ENCODE results near the gene TNIK.

DNA sequence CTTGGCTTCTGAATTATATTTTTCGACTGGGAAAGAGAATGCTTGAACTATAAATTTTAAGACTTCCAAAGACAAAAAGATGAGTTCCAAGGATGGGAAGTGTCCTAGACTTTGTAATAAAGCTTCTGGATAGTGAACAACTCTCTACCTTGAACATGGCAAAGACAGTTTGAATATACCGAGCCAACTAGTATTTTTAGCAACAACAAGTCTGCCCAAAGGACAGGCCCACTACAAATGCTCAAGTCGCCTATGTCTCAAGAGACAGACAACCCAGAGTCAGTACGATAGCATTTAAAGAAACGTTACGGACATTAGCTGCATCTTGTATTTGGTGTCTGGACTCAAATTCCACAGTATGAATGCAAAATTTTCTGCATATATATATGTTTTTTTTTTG, 258.4 kb downstream of the TNIK start:
- TF ChIP-seq NFE2L2 (IDR thresholded peaks at IDR 0.05; ENCODE audit: low read depth, low read length) (no peak), RFX5 (IDR thresholded peaks at IDR 0.05; ENCODE audit: low read depth, low read length) (no peak), POLR2A (IDR thresholded peaks at IDR 0.05; ENCODE audit: low read depth, low read length) (no peak), MAZ (IDR thresholded peaks at IDR 0.05; ENCODE audit: borderline replicate concordance, low read depth, low read length) (no peak), BHLHE40 (IDR thresholded peaks at IDR 0.05; ENCODE audit: low read depth, low read length) (no peak), RAD21 (IDR thresholded peaks at IDR 0.05; ENCODE audit: low read length) (no peak), MXI1 (IDR thresholded peaks at IDR 0.05; ENCODE audit: borderline replicate concordance, low read depth, low read length) (no peak), RCOR1 (IDR thresholded peaks at IDR 0.05; ENCODE audit: insufficient replicate concordance, low read length) (no peak), FOS (IDR thresholded peaks at IDR 0.05; ENCODE audit: low read depth, low read length) (no peak), CEBPB (IDR thresholded peaks at IDR 0.05; ENCODE audit: low read depth, low read length) (no peak), SMC3 (IDR thresholded peaks at IDR 0.05; ENCODE audit: low read depth, low read length) (no peak)
- TF ChIP-seq, protein P1, sequence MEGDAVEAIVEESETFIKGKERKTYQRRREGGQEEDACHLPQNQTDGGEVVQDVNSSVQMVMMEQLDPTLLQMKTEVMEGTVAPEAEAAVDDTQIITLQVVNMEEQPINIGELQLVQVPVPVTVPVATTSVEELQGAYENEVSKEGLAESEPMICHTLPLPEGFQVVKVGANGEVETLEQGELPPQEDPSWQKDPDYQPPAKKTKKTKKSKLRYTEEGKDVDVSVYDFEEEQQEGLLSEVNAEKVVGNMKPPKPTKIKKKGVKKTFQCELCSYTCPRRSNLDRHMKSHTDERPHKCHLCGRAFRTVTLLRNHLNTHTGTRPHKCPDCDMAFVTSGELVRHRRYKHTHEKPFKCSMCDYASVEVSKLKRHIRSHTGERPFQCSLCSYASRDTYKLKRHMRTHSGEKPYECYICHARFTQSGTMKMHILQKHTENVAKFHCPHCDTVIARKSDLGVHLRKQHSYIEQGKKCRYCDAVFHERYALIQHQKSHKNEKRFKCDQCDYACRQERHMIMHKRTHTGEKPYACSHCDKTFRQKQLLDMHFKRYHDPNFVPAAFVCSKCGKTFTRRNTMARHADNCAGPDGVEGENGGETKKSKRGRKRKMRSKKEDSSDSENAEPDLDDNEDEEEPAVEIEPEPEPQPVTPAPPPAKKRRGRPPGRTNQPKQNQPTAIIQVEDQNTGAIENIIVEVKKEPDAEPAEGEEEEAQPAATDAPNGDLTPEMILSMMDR (conservative IDR thresholded peaks at IDR 0.05; ENCODE audit: low read depth, low read length): no peak
- TF ChIP-seq, protein P2, sequence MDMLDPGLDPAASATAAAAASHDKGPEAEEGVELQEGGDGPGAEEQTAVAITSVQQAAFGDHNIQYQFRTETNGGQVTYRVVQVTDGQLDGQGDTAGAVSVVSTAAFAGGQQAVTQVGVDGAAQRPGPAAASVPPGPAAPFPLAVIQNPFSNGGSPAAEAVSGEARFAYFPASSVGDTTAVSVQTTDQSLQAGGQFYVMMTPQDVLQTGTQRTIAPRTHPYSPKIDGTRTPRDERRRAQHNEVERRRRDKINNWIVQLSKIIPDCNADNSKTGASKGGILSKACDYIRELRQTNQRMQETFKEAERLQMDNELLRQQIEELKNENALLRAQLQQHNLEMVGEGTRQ (IDR thresholded peaks at IDR 0.05; ENCODE audit: low read depth, low read length): no peak

Data from IMR-90 (cell line).